DMS114 treated with DMSO at 0.1 percent for 48 hours (cell line): ENCODE measurements around the gene SRSF10.
A peak's percentile ranks its signal among the peaks of the same experiment; 100 is the strongest.
"Not testable (repeated sequence)": the region's sequence is repeated elsewhere in the genome, so short reads cannot be mapped to it uniquely, and the experiment has no call there.

Experiments used
- DNase-seq: peaks from one replicate; lab custom pipeline; 2025; ENCODE audit not compliant: unreplicated experiment; lab: John Stamatoyannopoulos, UW

Gene SRSF10

DNA sequence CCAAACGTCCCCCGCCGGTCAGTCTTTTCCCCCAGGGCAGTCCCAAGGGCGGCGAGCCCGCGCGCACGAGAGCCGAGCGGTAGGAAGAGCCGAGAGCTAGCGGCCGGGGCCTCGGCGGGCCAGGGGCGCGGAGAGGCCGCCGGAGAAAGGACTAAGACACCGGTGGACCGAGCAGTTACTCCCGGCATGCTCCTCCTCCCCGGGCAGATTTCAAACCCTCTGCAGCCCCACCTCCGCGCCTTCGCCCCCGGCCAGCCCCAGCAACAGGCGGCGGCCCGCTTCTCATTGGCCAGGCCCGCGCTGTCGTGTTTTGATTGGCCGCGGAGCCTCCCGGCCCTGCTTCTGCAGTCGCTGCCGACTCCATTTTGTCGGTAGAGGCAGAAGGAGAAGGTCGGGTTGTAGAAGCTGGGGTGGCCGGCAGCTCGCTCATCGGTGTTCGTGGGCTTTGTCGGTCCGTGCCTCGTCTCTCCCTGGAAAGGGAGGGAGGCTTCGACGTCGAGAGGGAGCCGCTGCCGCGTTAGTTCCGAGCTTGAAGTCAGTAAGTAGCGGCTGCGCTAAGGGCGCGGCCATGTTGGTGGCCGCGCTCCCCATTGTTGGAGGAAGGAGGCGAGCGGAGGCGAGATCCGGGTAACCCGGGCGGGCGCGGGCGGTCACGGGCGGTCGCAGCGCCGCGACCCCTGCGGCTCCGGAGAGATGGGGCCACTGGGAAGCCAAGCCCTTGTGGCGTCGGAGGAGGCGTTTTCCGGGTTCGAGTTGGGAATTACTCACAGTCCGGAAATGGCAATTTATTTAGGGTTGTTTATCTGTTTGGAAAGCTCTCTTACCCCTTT is 20.5 kb downstream of the SRSF10 start, which contains the start of gene PNRC2:
Gene PNRC2 (plus strand): TSS at position 368 of the 830 bp plus-strand sequence. CDS start 1,630 bp downstream, outside the sequence.
- DNase-seq, result peak; percentile 91

GRCh38 chr1:23958810-23959460 is 21.2 kb downstream of the SRSF10 start:
- peak; percentile 86 for DNase-seq

DNA sequence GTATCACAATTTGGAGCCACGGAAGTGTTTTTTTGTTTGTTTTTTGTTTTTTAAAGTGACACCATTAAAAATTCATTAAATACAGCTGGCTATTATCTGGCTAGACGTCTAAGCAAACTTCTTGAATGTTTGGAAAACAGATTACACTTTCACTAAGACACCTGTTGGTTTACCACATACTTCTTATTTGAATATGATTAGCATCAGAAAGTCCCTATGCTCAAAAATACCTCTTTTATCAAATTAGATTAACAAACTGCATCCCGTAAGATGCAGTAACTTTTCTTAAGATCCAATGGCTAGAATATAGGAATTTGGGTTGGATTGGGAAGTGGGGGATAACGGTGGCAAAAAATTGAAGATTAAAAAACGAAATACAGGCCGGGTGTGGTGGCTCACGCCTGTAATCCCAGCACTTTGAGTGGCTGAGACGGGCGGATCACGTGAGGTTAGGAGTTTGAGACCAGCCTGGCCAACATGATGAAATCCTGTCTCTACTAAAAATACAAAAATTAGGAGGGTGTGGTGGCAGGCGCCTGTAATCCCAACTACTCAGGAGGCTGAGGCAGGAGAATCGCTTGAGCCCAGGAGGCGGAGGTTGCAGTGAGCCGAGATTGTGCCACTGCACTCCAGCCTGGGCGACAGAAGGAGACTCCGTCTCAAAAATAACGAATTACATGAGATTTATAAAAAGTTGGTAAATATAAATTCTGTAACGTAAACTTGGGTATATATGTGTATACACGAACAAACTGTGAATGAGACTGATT is 21.9 kb downstream of the SRSF10 start:
- not testable (repeated sequence) for DNase-seq

DNA sequence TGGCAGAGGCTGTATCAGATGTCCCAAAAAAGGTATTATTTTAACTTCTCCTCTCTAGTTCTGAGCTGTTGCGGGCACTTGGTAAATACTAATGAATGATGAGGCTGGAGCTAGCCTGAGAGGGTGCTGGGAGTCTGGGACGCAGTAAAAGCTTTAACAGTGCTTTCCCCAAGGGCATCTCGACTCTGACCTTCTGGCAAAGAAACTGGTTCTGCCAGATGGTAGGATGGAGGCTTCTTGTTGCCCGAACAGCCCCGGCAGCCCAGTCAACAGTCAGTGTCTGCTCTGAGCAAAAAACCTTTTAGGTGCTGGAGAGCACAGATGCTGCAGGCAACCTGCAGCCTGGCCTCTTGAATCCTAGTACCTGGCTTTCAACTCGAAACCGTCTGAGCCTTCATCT is 23.0 kb downstream of the SRSF10 start:
- DNase-seq, result no peak

DNA sequence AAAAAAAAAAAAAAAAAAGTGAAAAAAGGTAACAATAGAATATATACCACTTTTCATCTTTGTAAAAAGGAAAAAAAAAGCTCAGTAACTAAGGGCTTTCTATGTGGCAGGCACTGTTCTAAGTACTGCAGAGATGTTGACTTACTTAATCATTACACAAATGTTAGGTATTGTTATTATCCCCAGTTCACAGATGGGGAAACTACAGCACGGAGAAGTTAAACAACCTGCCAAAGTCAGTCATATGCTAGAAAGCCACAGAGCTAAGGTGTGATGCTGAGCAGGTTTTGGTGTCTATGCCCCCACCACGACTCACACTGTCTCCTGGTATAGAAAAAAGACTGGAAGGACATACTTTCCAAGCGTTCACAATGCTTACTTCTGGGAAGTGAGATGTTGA is 27.1 kb downstream of the SRSF10 start:
- no peak for DNase-seq

DNA sequence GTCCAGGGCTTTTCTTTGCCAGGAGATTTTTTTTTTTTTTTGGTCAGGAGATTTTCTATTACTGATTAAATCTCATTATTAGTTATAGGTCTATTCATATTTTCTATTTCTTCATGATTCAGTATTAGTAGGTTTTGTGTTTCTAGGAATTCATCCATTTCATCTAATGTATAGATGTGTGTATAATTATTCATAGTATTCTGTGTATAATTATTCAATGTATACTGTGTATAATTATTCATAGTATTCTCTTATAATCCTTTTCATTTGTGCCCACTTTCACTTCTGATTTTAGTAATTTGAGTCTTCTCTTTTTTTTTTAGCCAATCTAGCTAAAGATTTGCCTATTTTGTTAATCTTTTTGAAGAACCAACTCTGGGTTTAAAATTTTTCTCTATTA is 32.8 kb downstream of the SRSF10 start:
- no peak for DNase-seq

DNA sequence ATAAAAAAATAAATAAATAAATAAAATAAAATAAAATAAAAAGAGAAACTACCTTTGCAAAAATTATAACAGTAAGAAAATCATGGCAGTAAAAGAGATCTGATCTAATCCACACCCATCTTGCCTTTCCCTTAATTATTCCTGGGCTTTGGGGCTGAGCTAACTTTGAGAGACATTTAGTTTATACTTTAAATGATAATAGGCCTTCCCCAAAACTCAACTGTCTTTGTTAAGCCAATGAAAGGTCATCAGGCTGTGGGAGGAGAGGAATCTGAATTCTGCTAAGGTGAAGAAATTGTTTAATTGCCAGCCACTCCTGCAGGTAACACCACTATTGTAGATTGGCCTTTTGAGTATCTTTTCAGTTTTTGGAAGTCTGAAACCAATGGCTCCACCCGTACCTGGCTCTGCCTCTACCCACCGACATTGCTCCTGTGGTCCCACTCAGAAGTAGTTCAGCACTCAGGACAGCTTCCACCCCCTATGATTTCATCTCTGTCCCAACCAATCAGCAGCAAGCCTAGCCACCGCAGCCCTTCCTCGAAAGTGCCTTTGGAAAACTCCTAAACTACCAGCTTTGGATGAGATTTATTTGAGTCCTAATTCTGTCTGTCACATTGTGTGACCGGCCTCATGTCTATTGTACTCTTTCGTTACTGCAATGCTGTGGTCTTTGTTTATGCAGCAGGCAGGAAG is 43.5 kb downstream of the SRSF10 start:
- no peak for DNase-seq

GRCh38 chr1:23931491-23931880 is 48.6 kb downstream of the SRSF10 start:
- no peak for DNase-seq

DNA sequence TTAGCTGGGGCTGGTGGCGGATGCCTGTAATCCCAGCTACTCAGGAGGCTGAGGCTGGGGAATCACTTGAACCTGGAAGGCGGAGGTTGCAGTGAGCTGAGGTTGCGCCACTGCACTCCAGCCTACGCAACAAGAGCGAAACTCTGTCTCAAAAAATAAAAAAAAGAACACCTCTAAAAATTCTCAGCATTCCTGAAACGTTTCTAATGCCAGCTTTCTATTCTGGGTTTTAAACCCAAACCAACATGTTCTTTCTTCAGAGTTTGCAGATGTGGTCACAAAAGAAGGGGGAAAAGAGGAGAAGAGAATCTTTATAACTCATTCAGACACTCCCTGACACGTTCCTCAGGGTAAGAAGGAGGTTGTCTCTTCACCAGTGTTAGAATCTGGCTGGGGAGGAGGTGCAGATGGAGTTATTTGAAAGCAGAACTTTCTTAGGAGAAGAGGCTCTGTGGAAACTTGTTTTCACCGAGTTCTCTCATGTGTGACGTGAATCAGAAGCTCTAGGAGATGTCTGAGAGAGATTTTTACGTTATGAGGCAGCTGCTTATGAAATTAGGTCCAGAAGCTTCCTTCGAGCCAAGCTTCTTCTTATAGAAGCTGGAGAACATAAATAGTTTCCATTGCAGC is 49.2 kb downstream of the SRSF10 start:
- DNase-seq, result no peak

DNA sequence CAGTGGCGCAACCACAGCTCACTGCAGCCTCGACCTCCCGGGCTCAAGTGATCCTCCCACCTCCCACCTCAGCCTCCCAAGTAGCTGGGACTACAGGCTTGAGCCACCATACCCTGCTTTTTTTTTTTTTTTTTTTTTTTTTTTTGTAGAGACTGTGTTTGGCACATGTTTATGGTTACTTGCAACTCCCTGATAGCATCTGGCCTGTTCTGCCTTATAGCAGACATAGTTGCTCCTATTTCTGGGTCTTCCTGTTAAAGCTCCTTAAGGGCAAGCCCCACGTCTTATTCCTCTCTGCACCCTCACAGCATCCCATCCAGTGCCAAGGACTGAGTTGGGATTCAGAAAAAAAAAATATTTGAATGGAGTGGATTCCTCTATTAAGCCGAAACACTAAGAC is 49.9 kb downstream of the SRSF10 start:
- DNase-seq, result no peak

GRCh38 chr1:23928789-23929188 is 51.3 kb downstream of the SRSF10 start:
- DNase-seq, result no peak

DNA sequence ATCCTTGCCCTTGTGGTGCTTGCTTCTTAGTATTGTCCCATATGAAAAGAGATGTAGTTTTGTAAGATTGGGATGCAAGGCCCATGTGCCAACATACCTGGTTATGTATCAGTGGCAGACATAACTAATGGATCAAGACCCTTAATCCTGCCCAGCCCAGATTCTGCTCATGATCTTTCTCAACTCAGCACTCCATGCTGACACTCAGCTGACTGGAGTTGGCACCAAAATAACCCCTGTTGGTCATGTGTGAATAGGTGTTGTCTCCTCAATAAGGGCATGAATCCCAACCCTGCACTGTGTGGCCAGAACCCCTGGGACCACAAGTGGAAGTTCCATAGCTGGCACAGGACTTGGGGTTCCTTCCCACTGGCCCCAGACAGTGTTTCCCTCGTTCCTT is 53.0 kb downstream of the SRSF10 start:
- DNase-seq, result no peak

GRCh38 chr1:23925279-23925678 is 54.8 kb downstream of the SRSF10 start:
- DNase-seq, result no peak

GRCh38 chr1:23924601-23925000 is 55.5 kb downstream of the SRSF10 start:
- DNase-seq, result no peak

DNA sequence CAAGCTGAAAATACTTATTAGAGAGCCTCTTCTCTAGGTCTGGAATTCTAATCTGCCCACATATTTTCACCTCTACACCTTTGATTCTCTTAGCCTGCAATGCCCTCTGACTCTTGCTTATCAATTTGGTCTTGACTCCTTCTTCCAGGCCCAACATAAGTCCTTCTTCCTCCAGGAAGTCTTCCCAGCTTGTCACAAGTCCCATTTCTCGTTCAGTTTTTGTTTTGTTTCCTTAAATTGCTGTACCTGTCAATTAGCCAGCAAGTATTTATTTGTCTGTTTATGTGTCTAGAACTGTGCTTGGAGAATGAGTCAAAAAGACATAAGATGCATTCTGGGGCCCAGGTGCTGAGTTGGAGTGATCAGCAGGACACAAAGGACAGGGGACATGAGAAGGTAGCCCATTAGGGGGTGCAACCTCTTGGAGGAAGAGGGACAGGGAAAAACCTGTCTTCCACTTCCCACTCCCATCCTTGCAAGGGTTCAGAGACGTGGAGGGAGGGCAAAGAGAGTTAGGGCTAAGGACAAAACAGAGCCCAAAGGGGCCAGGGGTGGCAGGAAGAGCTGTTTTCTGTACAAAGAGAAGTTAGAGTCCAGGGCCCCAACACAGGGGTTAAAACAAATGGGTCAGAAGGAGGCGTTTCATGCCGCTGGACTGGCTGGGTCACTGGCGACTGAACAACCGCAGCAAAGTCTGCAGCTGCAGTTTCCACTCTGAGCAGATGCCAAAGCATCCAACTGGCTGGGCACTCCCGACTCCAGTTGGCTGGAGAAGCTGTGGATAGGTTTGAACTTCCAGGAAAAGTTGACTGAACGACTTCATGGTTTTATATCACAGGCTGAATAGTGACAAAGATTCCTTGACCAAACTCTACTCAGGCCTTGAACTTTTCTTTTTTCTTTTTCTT is 56.3 kb downstream of the SRSF10 start:
- no peak for DNase-seq

DNA sequence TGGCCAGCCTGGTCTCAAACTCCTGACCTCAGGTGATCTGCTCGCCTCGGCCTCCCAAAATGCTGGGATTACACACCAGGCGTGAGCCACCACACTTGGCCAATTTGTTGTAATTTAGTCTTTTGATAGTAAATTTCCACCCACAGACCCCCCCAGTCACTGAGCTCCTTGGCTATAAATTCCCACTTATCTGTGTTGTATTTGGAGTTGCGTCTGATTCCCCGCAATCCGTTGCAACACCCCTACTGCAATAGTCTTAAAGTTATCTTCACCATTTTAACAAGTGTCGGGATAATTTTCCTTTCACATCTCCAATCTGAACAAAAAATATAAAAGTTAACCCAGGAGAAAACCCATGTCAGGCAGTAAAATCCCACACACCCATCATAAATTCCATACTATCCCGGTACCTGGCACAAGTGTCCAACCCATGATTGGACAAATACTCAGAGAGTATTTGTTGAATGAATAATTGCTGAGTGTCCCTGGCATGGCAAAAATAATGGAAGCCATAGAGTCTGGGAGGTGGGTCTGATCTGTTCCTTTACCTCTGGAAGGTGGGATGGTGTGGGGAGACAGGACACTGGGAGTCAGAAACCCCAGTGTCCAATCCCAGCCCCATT is 57.7 kb downstream of the SRSF10 start:
- DNase-seq, result no peak

DNA sequence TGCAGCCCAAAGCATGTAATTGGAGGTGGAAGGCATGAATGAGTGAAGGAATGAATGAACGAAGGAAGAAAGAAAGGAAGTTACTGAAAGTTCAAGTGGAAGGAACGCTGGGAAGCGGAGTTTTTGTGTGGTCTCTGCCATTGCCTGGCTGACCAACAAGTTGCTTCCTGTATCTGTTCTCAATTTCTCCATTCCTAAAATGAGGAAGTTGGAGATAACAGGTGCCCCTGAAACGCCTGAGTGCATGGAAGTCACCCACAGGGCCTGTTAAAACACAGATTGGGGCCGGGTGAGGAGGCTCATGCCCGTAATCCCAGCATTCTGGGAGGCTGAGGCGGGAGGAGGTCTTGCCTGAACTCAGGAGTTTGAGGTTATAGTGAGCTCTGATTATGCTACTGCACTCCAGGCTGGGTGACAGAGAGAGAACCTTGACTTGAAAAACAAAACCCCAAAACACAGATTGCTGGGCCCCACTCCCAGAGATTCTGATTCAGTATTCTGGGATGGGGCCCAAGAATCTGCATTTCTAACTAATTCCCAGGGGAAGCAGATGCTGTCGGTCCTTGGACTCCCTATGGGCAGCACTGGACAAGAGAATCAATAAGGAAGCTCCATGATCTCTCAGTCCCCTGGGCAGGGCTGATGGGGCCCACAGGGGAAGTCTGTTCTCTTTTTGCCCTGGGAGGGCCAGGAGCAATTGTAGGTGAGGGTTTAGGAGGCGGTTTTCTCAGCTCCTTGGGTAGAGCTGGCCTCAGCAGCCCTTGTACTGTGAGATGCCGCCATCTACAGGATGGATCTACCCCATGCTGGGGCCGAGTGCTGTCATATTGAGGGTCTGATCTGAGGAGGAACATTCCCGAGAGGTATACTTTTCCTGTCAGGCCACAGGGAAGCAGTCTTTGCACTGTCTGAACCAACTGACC is 63.7 kb downstream of the SRSF10 start:
- peak; percentile 57 for DNase-seq

GRCh38 chr1:23915466-23915865 is 64.7 kb downstream of the SRSF10 start:
- no peak for DNase-seq
